K562 (cell line): Measurements from ENCODE around the gene TMEM128. TPM values are rescaled to one million over a fixed set of nuclear protein-coding genes. Genes with fewer than 3 reads are reported as not detected.

Source experiments
- polyA plus RNA-seq, 8 experiments: library from polyadenylated mRNA; depleted of rRNA in 4 of 8; stranded (reverse) in 5 of 8; unstranded in 3 of 8; fragments of >200 nt; fragmentation: Nextera tagmentation in 2 of 8; fragmentation: Illumina TruSeq in 1 of 8; extraction: Ambion mirVana in 2 of 8; extraction: Trizol in 1 of 8; gene quantifications; 2 replicates each; pipeline versions ENCODE4 v1.2.1 to v1.2.3, GENCODE V29; 2011 to 2014; ENCODE audit warnings: inconsistent platforms in 1 of 8, missing spikeins in 1 of 8
- total RNA-seq, 7 experiments: library from RNA; depleted of rRNA in 6 of 7; stranded (reverse); fragments of >200 nt in 6 of 7; fragmentation: Illumina TruSeq in 2 of 7; extraction: Trizol in 2 of 7; gene quantifications; 2 replicates each; pipeline versions ENCODE4 v1.2.1 to v1.2.3, GENCODE V29; 2011 to 2021; ENCODE audit warnings: low replicate concordance in 1 of 7
- TF ChIP-seq, protein P1 (sequence below): fragments of 450-650 bp; IDR thresholded peaks from 2 replicates; pipeline ENCODE4 v1.6.1; 2016; ENCODE audit warnings: mild to moderate bottlenecking, moderate library complexity

The TMEM128 gene
- total and polyA plus RNA-seq, 9 of the 15 experiments (the other 6 are each of a cell fraction or from before 2014, with no cell fraction given): 9.1 to 40.0 (median 14.3) TPM

DNA sequence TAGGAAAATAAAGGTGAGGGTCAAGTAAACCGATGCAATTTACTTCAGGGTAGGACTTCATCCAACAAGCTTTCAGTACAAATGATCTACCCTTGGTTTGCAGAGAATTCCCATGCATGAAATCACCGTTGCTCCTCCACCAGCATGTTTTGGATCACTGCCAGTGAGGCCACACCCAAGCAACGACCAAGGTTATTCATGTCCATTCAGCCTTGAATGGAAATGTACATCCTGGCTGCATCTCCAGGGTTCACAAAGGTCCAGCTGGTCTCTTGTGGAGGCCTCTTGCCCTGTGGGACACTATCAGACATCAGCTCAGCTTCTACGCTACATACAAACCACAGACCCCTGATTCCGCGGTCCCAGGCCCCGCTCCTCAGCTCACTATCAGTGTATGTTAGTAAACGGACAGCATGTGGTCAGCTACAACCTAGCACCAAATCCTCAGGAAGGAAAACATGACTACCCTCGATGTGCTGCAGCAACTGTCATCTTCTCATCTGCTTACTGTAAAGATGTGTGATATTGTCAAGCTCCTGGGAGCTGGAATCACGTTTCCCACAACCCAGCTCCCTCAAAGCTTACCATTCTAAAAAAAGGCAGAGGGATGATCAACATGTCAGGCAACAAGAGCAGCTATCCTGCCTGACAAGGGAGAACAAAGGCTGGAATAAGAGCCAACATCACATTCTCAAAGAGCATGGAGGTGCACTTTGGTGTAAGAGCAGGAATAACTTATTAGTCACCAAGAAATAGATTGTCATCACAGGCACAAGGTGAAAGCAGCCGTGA lies 37.0 kb upstream of the TMEM128 start (continued):
- TF ChIP-seq, protein P1, sequence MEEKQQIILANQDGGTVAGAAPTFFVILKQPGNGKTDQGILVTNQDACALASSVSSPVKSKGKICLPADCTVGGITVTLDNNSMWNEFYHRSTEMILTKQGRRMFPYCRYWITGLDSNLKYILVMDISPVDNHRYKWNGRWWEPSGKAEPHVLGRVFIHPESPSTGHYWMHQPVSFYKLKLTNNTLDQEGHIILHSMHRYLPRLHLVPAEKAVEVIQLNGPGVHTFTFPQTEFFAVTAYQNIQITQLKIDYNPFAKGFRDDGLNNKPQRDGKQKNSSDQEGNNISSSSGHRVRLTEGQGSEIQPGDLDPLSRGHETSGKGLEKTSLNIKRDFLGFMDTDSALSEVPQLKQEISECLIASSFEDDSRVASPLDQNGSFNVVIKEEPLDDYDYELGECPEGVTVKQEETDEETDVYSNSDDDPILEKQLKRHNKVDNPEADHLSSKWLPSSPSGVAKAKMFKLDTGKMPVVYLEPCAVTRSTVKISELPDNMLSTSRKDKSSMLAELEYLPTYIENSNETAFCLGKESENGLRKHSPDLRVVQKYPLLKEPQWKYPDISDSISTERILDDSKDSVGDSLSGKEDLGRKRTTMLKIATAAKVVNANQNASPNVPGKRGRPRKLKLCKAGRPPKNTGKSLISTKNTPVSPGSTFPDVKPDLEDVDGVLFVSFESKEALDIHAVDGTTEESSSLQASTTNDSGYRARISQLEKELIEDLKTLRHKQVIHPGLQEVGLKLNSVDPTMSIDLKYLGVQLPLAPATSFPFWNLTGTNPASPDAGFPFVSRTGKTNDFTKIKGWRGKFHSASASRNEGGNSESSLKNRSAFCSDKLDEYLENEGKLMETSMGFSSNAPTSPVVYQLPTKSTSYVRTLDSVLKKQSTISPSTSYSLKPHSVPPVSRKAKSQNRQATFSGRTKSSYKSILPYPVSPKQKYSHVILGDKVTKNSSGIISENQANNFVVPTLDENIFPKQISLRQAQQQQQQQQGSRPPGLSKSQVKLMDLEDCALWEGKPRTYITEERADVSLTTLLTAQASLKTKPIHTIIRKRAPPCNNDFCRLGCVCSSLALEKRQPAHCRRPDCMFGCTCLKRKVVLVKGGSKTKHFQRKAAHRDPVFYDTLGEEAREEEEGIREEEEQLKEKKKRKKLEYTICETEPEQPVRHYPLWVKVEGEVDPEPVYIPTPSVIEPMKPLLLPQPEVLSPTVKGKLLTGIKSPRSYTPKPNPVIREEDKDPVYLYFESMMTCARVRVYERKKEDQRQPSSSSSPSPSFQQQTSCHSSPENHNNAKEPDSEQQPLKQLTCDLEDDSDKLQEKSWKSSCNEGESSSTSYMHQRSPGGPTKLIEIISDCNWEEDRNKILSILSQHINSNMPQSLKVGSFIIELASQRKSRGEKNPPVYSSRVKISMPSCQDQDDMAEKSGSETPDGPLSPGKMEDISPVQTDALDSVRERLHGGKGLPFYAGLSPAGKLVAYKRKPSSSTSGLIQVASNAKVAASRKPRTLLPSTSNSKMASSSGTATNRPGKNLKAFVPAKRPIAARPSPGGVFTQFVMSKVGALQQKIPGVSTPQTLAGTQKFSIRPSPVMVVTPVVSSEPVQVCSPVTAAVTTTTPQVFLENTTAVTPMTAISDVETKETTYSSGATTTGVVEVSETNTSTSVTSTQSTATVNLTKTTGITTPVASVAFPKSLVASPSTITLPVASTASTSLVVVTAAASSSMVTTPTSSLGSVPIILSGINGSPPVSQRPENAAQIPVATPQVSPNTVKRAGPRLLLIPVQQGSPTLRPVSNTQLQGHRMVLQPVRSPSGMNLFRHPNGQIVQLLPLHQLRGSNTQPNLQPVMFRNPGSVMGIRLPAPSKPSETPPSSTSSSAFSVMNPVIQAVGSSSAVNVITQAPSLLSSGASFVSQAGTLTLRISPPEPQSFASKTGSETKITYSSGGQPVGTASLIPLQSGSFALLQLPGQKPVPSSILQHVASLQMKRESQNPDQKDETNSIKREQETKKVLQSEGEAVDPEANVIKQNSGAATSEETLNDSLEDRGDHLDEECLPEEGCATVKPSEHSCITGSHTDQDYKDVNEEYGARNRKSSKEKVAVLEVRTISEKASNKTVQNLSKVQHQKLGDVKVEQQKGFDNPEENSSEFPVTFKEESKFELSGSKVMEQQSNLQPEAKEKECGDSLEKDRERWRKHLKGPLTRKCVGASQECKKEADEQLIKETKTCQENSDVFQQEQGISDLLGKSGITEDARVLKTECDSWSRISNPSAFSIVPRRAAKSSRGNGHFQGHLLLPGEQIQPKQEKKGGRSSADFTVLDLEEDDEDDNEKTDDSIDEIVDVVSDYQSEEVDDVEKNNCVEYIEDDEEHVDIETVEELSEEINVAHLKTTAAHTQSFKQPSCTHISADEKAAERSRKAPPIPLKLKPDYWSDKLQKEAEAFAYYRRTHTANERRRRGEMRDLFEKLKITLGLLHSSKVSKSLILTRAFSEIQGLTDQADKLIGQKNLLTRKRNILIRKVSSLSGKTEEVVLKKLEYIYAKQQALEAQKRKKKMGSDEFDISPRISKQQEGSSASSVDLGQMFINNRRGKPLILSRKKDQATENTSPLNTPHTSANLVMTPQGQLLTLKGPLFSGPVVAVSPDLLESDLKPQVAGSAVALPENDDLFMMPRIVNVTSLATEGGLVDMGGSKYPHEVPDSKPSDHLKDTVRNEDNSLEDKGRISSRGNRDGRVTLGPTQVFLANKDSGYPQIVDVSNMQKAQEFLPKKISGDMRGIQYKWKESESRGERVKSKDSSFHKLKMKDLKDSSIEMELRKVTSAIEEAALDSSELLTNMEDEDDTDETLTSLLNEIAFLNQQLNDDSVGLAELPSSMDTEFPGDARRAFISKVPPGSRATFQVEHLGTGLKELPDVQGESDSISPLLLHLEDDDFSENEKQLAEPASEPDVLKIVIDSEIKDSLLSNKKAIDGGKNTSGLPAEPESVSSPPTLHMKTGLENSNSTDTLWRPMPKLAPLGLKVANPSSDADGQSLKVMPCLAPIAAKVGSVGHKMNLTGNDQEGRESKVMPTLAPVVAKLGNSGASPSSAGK: no peak
